ENCODE results near the gene LRRC46. TPM values are rescaled to one million over a fixed set of nuclear protein-coding genes. Genes with fewer than 3 reads are reported as not detected.

LRRC46 gene
- total and polyA plus RNA-seq, 2 of the 13 experiments (the other 11 are each of a cell fraction or from before 2014, with no cell fraction given) = 0.09 TPM

DNA sequence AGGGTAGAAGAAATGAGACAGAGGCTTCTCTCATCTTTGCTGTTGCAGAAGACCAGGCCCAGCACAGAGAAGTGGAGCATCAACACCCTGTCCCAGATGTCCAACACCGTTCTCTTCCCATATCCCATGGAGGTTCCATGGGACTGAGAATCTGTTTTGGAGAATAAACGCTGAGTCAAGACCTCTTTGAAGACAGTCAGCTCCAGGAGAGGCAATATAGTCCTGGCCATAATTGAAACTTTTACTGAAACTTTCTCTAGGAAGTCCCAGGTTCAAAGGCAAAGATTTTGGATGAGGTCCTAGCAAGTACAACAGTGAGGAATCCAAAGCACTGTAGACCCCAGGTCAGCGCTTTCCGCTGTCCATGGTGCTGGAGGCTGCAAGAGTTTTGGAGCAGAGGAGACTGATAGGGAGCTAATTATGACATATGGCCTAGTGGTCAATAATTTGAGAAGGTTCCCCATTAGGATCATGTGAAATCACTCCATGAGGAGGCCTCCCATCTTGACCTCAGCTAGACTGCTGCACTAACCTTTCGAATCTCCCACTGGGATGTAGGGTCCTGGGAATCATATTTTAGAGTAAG, 45.8 kb upstream of the LRRC46 start (continued):
- TF ChIP-seq, protein P1, sequence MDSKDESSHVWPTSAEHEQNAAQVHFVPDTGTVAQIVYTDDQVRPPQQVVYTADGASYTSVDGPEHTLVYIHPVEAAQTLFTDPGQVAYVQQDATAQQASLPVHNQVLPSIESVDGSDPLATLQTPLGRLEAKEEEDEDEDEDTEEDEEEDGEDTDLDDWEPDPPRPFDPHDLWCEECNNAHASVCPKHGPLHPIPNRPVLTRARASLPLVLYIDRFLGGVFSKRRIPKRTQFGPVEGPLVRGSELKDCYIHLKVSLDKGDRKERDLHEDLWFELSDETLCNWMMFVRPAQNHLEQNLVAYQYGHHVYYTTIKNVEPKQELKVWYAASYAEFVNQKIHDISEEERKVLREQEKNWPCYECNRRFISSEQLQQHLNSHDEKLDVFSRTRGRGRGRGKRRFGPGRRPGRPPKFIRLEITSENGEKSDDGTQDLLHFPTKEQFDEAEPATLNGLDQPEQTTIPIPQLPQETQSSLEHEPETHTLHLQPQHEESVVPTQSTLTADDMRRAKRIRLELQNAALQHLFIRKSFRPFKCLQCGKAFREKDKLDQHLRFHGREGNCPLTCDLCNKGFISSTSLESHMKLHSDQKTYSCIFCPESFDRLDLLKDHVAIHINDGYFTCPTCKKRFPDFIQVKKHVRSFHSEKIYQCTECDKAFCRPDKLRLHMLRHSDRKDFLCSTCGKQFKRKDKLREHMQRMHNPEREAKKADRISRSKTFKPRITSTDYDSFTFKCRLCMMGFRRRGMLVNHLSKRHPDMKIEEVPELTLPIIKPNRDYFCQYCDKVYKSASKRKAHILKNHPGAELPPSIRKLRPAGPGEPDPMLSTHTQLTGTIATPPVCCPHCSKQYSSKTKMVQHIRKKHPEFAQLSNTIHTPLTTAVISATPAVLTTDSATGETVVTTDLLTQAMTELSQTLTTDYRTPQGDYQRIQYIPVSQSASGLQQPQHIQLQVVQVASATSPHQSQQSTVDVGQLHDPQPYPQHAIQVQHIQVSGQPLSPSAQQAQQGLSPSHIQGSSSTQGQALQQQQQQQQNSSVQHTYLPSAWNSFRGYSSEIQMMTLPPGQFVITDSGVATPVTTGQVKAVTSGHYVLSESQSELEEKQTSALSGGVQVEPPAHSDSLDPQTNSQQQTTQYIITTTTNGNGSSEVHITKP (CRISPR knock-in tag; IDR thresholded peaks at IDR 0.05; ENCODE audit: low read depth) = no peak
- TF ChIP-seq MBNL3 (CRISPR knock-in tag; conservative IDR thresholded peaks at IDR 0.05) = no peak
- TF ChIP-seq TCF7L2 (IDR thresholded peaks at IDR 0.05; ENCODE audit: low read depth, low read length) = no peak
- 0 out of 2 replicates have a peak, but pooled peaks have one; percentile 41 for TF ChIP-seq REPIN1 (CRISPR knock-in tag; IDR thresholded peaks at IDR 0.05; ENCODE audit: borderline replicate concordance, low read depth)
- TF ChIP-seq, protein P2, sequence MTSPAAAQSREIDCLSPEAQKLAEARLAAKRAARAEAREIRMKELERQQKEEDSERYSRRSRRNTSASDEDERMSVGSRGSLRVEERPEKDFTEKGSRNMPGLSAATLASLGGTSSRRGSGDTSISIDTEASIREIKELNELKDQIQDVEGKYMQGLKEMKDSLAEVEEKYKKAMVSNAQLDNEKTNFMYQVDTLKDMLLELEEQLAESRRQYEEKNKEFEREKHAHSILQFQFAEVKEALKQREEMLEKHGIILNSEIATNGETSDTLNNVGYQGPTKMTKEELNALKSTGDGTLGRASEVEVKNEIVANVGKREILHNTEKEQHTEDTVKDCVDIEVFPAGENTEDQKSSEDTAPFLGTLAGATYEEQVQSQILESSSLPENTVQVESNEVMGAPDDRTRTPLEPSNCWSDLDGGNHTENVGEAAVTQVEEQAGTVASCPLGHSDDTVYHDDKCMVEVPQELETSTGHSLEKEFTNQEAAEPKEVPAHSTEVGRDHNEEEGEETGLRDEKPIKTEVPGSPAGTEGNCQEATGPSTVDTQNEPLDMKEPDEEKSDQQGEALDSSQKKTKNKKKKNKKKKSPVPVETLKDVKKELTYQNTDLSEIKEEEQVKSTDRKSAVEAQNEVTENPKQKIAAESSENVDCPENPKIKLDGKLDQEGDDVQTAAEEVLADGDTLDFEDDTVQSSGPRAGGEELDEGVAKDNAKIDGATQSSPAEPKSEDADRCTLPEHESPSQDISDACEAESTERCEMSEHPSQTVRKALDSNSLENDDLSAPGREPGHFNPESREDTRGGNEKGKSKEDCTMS (CRISPR knock-in tag; conservative IDR thresholded peaks at IDR 0.05) = 0 out of 2 replicates have a peak, but pooled peaks have one; percentile 86
- peak; percentile 83; the same call in 1 of the 2 replicates for TF ChIP-seq SMAD3 (CRISPR knock-in tag; IDR thresholded peaks at IDR 0.05)
- TF ChIP-seq DNMT3B (CRISPR knock-in tag; conservative IDR thresholded peaks at IDR 0.05) = peak; percentile 95; the same call in 1 of the 2 replicates
- TF ChIP-seq IRX3 (CRISPR knock-in tag; IDR thresholded peaks at IDR 0.05; ENCODE audit: borderline replicate concordance, low read depth) = peak; percentile 78; the same call in 1 of the 2 replicates
- no peak for TF ChIP-seq ZNF562 (CRISPR knock-in tag; IDR thresholded peaks at IDR 0.05; ENCODE audit: borderline replicate concordance)
- no peak for TF ChIP-seq HOXA3 (CRISPR knock-in tag; IDR thresholded peaks at IDR 0.05)
- TF ChIP-seq, protein P3, sequence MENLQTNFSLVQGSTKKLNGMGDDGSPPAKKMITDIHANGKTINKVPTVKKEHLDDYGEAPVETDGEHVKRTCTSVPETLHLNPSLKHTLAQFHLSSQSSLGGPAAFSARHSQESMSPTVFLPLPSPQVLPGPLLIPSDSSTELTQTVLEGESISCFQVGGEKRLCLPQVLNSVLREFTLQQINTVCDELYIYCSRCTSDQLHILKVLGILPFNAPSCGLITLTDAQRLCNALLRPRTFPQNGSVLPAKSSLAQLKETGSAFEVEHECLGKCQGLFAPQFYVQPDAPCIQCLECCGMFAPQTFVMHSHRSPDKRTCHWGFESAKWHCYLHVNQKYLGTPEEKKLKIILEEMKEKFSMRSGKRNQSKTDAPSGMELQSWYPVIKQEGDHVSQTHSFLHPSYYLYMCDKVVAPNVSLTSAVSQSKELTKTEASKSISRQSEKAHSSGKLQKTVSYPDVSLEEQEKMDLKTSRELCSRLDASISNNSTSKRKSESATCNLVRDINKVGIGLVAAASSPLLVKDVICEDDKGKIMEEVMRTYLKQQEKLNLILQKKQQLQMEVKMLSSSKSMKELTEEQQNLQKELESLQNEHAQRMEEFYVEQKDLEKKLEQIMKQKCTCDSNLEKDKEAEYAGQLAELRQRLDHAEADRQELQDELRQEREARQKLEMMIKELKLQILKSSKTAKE (CRISPR knock-in tag; IDR thresholded peaks at IDR 0.05; ENCODE audit: borderline replicate concordance) = no peak
- no peak for TF ChIP-seq SKI (IDR thresholded peaks at IDR 0.05; ENCODE audit: partially characterized antibody)
- TF ChIP-seq, protein P4, sequence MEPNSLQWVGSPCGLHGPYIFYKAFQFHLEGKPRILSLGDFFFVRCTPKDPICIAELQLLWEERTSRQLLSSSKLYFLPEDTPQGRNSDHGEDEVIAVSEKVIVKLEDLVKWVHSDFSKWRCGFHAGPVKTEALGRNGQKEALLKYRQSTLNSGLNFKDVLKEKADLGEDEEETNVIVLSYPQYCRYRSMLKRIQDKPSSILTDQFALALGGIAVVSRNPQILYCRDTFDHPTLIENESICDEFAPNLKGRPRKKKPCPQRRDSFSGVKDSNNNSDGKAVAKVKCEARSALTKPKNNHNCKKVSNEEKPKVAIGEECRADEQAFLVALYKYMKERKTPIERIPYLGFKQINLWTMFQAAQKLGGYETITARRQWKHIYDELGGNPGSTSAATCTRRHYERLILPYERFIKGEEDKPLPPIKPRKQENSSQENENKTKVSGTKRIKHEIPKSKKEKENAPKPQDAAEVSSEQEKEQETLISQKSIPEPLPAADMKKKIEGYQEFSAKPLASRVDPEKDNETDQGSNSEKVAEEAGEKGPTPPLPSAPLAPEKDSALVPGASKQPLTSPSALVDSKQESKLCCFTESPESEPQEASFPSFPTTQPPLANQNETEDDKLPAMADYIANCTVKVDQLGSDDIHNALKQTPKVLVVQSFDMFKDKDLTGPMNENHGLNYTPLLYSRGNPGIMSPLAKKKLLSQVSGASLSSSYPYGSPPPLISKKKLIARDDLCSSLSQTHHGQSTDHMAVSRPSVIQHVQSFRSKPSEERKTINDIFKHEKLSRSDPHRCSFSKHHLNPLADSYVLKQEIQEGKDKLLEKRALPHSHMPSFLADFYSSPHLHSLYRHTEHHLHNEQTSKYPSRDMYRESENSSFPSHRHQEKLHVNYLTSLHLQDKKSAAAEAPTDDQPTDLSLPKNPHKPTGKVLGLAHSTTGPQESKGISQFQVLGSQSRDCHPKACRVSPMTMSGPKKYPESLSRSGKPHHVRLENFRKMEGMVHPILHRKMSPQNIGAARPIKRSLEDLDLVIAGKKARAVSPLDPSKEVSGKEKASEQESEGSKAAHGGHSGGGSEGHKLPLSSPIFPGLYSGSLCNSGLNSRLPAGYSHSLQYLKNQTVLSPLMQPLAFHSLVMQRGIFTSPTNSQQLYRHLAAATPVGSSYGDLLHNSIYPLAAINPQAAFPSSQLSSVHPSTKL (CRISPR knock-in tag; IDR thresholded peaks at IDR 0.05) = peak; percentile 46; the same call in 1 of the 2 replicates
- no peak for TF ChIP-seq NFIB (CRISPR knock-in tag; IDR thresholded peaks at IDR 0.05; ENCODE audit: borderline replicate concordance)
- no peak for TF ChIP-seq ZNF451 (CRISPR knock-in tag; IDR thresholded peaks at IDR 0.05)
- no peak for TF ChIP-seq HHEX (CRISPR knock-in tag; IDR thresholded peaks at IDR 0.05)
- TF ChIP-seq MED13 (CRISPR knock-in tag; IDR thresholded peaks at IDR 0.05) = no peak
- TF ChIP-seq DNMT1 (CRISPR knock-in tag; IDR thresholded peaks at IDR 0.05) = no peak

Data from HepG2 (cell line).